Placental epithelial cell (primary cell): ENCODE measurements around the gene P2RY6. TPM values are rescaled to one million over a fixed set of nuclear protein-coding genes. Genes with fewer than 3 reads are reported as not detected.

ENCODE experiments used
- total RNA-seq: library from RNA; depleted of rRNA; stranded (reverse); fragments of >200 nt; gene quantifications from 2 replicates; pipeline ENCODE4 v1.2.3, GENCODE V29; 2012

P2RY6 gene
- total RNA-seq = 1.8 and 8.2 TPM in 2 replicates

GRCh38 chr11:73271936-73272679 is at the start of gene P2RY6:
Gene P2RY6, plus strand, starts transcription at chr11:73272338. Its CDS starts 24,181 bp downstream, at chr11:73296519.

GRCh38 chr11:73308003-73308960 is 36.1 kb downstream of the P2RY6 start, which contains the start of gene ARHGEF17:
Gene ARHGEF17, plus strand, starts transcription at chr11:73308276. Its CDS starts 363 bp downstream, at chr11:73308639.

Other genes with a start within 250 kb of the P2RY6 start
- 8.8 and 9.4 TPM in 2 replicates for gene FCHSD2, start 130.0 kb upstream of the P2RY6 start, total RNA-seq
- 9.0 and 16.3 TPM in 2 replicates for gene P2RY2, start 54.1 kb upstream of the P2RY6 start, total RNA-seq
- 36.1 and 47.6 TPM in 2 replicates for gene ARHGEF17, start 35.9 kb downstream of the P2RY6 start, total RNA-seq
- gene RELT, start 104.1 kb downstream of the P2RY6 start, total RNA-seq = 2.4 and 3.8 TPM in 2 replicates